HG03135 (cell line): ENCODE data around the gene AMPD3.

ENCODE experiments used
- ATAC-seq: cut with Tn5 transposase; IDR thresholded peaks from one replicate; pipeline ENCODE4 v1.9.1; 2021; ENCODE audit warnings: mild to moderate bottlenecking, moderate library complexity; ENCODE audit not compliant: unreplicated experiment

The AMPD3 gene

GRCh38 chr11:10486161-10486840, 31.2 kb downstream of the AMPD3 start:
- ATAC-seq, result no peak

DNA sequence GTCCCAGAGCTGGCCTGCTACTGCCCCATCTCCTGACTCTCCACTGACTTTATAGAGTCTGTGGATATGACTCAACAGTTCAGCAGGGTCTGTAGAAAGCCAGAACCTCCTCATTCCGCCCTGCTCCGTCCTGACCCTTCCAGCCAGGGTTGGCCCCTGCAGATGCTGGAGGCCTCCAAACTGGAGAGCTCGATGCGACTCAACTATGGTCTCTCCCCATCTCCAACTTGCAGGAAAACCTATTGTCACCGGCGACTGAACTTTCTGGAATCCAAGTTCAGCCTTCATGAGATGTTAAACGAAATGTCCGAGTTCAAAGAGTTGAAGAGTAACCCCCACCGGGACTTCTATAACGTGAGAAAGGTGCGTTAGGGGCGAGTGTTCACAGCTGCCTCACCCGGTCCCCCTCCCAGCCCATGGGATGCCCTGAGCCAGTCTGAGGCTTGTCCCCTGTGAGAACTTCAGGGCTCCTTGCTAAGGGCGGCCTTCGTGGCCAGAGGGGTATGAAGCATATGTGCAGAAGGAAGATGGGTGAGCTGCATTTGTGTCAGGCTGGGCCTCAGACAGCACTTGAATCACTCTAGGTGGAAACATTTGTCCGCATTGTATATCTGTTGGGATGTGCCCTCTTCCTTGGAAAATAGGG, 32.1 kb downstream of the AMPD3 start:
- no peak for ATAC-seq

- no peak for ATAC-seq
Observed at GRCh38 chr11:10488121-10488933, 33.3 kb downstream of the AMPD3 start.

DNA sequence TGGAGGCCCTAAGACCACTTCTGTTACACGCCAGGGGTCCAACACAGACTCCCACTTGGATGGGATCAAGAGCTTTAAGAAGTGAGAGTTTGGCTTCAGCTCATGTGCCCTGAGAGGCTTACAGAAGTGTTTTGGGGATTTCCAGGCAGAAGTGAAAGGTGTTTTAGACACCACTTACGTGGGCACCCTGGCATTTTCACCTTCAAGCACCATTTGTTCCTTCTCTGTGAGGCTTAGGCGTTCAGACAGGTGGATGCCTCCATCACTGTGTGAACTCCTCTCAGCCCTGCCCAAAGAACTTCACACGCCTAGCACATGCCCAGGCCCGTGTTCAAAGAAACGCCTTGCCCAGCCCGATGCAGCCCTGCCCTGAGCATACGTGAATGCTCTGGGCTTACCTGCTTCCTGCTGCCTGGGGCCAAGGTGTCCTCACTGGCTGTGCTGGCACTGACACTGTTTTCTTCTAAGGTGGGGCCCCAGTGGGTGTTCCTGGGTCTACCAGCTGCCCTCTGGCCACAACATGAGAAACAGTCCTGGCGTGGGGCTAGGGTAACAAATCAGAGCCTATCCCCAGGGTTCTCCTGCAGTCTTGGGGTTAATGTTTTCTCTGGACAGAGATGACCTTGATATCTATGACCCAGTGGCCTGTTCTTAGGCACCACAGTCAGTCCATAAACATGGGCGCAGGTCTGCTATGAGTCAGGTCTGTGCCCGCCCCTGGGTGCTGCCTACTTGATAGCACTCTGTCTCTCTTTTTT, 34.0 kb downstream of the AMPD3 start:
- peak; percentile 53 for ATAC-seq

DNA sequence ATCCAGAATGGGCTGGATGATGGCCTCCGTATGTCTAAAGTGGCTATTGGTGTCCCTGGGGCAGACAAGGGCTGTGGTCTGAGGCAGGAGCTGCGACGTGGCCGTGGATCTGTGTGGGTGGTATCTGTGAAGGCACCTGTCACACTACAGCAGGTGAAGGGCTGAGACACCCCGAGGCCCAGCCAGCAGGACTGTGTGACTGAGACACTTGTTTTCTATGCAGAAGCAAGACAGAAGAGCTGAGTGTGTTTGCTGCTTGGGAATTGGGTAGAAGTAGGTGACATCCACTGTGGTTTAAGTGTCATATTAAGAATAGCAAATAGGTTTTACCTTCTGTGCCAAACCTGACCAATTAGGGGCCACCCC, 35.0 kb downstream of the AMPD3 start:
- no peak for ATAC-seq

GRCh38 chr11:10490398-10491241, 35.6 kb downstream of the AMPD3 start:
- no peak for ATAC-seq

DNA sequence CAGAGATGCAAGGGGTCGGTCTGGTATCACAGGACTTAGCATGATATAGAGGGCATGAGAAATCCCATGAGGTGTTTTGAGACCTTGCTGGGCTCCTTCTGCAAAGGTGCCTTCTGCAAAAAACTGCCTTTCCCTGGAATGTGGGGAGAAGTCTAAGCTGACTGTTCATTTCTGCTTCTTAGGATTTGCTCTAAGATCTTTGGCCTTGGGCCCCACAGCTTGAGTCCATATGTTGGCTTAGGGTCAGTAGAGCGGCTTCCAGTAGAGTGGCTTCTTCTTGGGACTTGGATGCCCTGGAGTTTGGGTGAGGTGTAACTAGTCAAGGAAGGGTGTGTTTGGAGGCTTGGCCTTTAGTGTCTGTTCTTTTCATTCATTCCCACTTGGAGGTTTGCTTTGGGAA, 37.0 kb downstream of the AMPD3 start:
- ATAC-seq, result no peak

GRCh38 chr11:10493041-10493663, 38.1 kb downstream of the AMPD3 start:
- ATAC-seq, result no peak

DNA sequence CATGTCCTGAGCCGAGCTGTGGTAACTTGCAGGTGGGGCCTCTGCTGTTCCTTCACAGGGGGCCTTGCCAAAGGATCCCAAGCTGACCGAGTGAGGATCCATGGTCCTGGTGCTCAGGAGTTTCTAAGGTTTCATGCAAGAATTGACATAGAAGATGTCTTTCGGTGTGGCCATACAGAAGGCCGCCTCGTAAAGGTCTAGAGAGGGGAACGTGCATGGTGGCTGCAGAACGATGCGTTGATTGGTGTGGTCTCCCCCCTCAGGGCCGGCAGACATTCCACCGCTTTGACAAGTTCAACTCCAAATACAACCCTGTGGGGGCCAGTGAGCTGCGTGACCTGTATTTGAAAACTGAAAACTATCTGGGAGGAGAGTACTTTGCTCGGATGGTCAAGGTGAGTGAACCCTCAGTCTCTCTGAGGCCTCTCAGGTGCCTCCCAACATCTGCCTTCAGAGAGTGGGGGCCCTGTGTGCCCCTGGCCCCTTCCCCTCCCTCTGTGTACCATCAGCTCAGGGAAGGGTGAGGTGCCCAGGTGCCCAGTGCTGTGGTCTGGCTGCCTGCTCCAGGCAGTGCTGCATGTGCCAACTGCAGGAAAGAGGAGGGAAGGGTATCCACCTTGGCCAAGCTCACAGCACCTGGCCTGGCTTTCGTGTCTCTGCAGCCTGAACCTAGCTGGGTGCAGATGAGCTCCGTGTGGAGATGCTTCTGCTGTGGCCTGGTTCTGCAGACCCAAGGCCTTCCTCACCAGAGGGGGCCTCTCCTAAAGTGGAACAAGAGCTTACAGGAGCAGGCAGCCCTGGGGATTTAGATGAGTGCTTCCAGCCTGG, 39.8 kb downstream of the AMPD3 start:
- ATAC-seq, result no peak

GRCh38 chr11:10495464-10495786, 40.4 kb downstream of the AMPD3 start:
- ATAC-seq, result no peak

GRCh38 chr11:10496296-10496936, 41.4 kb downstream of the AMPD3 start:
- no peak for ATAC-seq

GRCh38 chr11:10497371-10498021, 42.4 kb downstream of the AMPD3 start:
- no peak for ATAC-seq

DNA sequence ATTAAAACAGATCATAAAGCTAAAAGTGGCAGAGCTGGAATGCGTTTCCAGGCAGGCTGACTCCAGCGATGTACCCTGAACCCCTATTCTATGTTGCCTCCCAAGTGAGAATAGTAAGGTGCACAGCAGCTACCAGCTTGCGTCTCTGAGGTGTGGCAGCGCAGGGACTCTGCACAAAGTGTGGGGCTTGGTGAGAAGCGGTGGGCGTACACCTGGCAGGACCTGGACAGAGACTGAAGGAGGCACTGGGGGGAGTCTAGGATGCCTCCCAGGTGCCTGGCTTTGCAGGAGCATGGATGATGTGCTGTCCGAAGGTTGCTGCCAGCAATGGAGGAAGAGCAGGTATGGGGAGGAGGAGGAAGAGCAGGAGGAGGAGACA, 42.9 kb downstream of the AMPD3 start:
- ATAC-seq, result no peak

DNA sequence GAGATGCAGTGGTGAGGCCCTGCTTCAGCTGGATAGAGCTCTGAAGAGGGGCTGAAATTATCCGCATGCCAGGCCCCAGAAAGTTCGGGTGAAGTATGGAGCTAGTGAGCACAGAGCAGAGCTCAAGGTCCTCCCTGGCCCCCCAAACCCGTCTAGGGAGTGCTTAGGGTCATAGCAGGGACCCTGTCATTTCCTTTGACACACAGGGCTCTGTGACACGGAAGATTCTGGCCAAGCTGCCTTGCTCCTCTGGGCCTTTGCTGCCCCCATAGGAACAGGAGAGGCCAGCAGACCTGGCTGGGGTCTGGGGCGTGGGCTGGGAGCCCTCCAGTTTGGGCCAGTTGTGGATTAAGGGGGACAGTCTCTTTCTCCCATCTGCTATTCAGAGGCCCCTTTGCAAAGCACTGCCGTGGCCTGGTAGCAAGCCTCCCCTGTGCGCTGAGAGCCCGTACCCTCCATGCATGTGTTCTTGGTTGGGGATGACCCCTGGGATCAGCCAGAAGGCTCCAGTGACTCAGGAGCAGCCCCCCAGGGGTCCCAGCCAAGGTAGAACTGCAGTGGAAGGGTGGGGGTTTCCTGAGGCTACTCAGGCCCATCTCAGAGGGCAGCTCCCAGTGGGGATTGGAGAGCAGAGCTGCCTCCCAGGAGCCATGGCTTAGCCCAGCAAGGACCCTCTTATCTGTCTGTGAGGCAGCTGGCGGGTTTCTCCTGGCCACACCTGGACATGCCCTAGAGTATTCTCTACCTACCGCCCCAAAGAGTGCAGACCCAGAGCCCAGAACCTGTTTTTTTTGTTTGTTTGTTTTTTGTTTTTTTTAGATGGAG, 43.6 kb downstream of the AMPD3 start:
- no peak for ATAC-seq

GRCh38 chr11:10499452-10499851, 44.4 kb downstream of the AMPD3 start:
- ATAC-seq, result no peak

GRCh38 chr11:10499874-10500601, 45.0 kb downstream of the AMPD3 start:
- ATAC-seq, result no peak
